CD4-positive, alpha-beta memory T cell (primary cell): ENCODE results near the gene PRTFDC1. TPM values are rescaled to one million over a fixed set of nuclear protein-coding genes. Genes with fewer than 3 reads are reported as not detected.
"Not testable (repeated sequence)": the region's sequence is repeated elsewhere in the genome, so short reads cannot be mapped to it uniquely, and the experiment has no call there.

Experiments used
- CTCF ChIA-PET: fragments of 350-600 bp; sonication (Branson Sonifier 250); formaldehyde crosslinking; loops from one replicate; lab custom pipeline; 2021; ENCODE audit warnings: inconsistent platforms; ENCODE audit not compliant: partially characterized antibody; lab: Charles Lee
- POLR2A ChIA-PET: fragments of 350-600 bp; sonication (Branson Sonifier 250); formaldehyde crosslinking; loops from one replicate; lab custom pipeline; 2021; ENCODE audit not compliant: partially characterized antibody; lab: Charles Lee
- DNase-seq, 5 donors: peaks; one replicate each; pipeline versions ENCODE4 v3.0.0 to v3.0.0-alpha.2; 2020 to 2022; ENCODE audit warnings: mixed read lengths in 1 of 5
- H3K27ac ChIP-seq: one replicate; pipeline ENCODE4 v1.7.0; 2013; ENCODE audit warnings: low read depth, low read length
- H3K27me3 ChIP-seq: 2 replicates; pipeline ENCODE4 v1.7.0; 2013; ENCODE audit warnings: mild to moderate bottlenecking, low read length, moderate library complexity; ENCODE audit not compliant: insufficient read depth
- H3K36me3 ChIP-seq: 2 replicates; pipeline ENCODE4 v1.7.0; 2013; ENCODE audit warnings: mild to moderate bottlenecking, low read length, moderate library complexity; ENCODE audit not compliant: insufficient read depth
- H3K4me1 ChIP-seq: 2 replicates; pipeline ENCODE4 v1.7.0; 2013; ENCODE audit warnings: mild to moderate bottlenecking, low read length, moderate library complexity; ENCODE audit not compliant: insufficient read depth
- H3K4me3 ChIP-seq, 2 donors: one replicate each; pipeline ENCODE4 v1.7.0; 2013; ENCODE audit warnings: low read length in 2 of 2, mild to moderate bottlenecking in 1 of 2
- H3K9me3 ChIP-seq, 2 donors: one replicate each; pipeline ENCODE4 v1.7.0; 2013; ENCODE audit warnings: low read length in 2 of 2, control low read depth in 1 of 2; ENCODE audit not compliant: control insufficient read depth in 1 of 2
- H3K27ac Mint-ChIP-seq, 7 donors: one replicate each; pipeline ENCODE4 v1.8.0; 2020 to 2021; ENCODE audit warnings: mixed read lengths in 7 of 7, mild to moderate bottlenecking in 6 of 7, inconsistent platforms in 3 of 7, moderate library complexity in 3 of 7
- H3K27me3 Mint-ChIP-seq, 2 donors: one replicate each; pipeline ENCODE4 v1.8.0; 2020 to 2021; ENCODE audit warnings: mixed read lengths in 2 of 2
- H3K36me3 Mint-ChIP-seq, 2 donors: one replicate each; pipeline ENCODE4 v1.8.0; 2020 to 2021; ENCODE audit warnings: mixed read lengths in 2 of 2, inconsistent platforms in 1 of 2, mild to moderate bottlenecking in 1 of 2
- H3K4me1 Mint-ChIP-seq, 4 donors: one replicate each; pipeline ENCODE4 v1.8.0; 2020 to 2021; ENCODE audit warnings: mixed read lengths in 4 of 4, mild to moderate bottlenecking in 1 of 4
- H3K4me3 Mint-ChIP-seq, 8 donors: one replicate each; pipeline ENCODE4 v1.8.0; 2020 to 2021; ENCODE audit warnings: mixed read lengths in 8 of 8, mild to moderate bottlenecking in 7 of 8, moderate library complexity in 6 of 8, inconsistent platforms in 3 of 8
- H3K9me3 Mint-ChIP-seq, 8 donors: one replicate each; pipeline ENCODE4 v1.8.0; 2020 to 2021; ENCODE audit warnings: mixed read lengths in 8 of 8, mild to moderate bottlenecking in 5 of 8, inconsistent platforms in 3 of 8, moderate library complexity in 1 of 8
- intact Hi-C: fragments of 100-400 bp; cut with micrococcal nuclease; formaldehyde crosslinking; loops from one replicate; pipeline ENCODE4 v1.15.1; 2023
- polyA plus RNA-seq, 2 donors: library from polyadenylated mRNA; unstranded; fragments of 300-500 nt; fragmentation: Illumina TruSeq; gene quantifications; one replicate each; pipeline ENCODE4 v1.2.3, GENCODE V29; 2021
- total RNA-seq, 2 experiments: library from RNA; stranded (reverse); gene quantifications; one replicate each; pipeline ENCODE4 v1.2.3, GENCODE V29; 2021

Gene PRTFDC1
- total and polyA plus RNA-seq, 4 experiments from 2014 or later, result 0.21 to 0.97 (median 0.31) TPM

GRCh38 chr10:24958721-24959381 is 6.4 kb upstream of the PRTFDC1 start:
- H3K4me3 Mint-ChIP-seq, result no peak overlapping the region
- H3K27me3 ChIP-seq, result no peaks in the 10 kb centered on the region
- H3K27me3 Mint-ChIP-seq, result no peaks in the 10 kb centered on the region
- no peaks in the 10 kb centered on the region for H3K4me1 ChIP-seq
- H3K9me3 ChIP-seq, result no peaks in the 10 kb centered on the region
- H3K4me3 ChIP-seq, result no peak overlapping the region
- no peaks in the 10 kb centered on the region for H3K36me3 Mint-ChIP-seq
- DNase-seq, result no peak
- no peak overlapping the region for H3K27ac Mint-ChIP-seq
- ChIA-PET POLR2A (no interaction called here), CTCF (no interaction called here)
- no peaks in the 10 kb centered on the region for H3K9me3 Mint-ChIP-seq
- H3K27ac ChIP-seq, result no peak overlapping the region
- intact Hi-C loops, result no loop called here
- H3K4me1 Mint-ChIP-seq, result peaks cover 0 to 5% (median under 1%) of the 10 kb centered on the region in 4 donors
- no peaks in the 10 kb centered on the region for H3K36me3 ChIP-seq

- H3K4me1 ChIP-seq, result peaks cover 3% of the 10 kb centered on the region
- Mint-ChIP-seq H3K4me3 (no peak overlapping the region), H3K36me3 (no peaks in the 10 kb centered on the region), H3K27ac (peak overlapping the region in 1 of 7 donors; percentile 4), H3K4me1 (peaks cover 0 to 12% (median 5%) of the 10 kb centered on the region in 4 donors), H3K9me3 (no peaks in the 10 kb centered on the region), H3K27me3 (no peaks in the 10 kb centered on the region)
- POLR2A ChIA-PET, result no interaction called here
- H3K36me3 ChIP-seq, result no peaks in the 10 kb centered on the region
- DNase-seq, result no peak
- CTCF ChIA-PET, result no interaction called here
- no peak overlapping the region for H3K27ac ChIP-seq
- intact Hi-C loops, result no loop called here
- H3K4me3 ChIP-seq, result no peak overlapping the region
- no peaks in the 10 kb centered on the region for H3K27me3 ChIP-seq
- no peaks in the 10 kb centered on the region for H3K9me3 ChIP-seq
Observed at GRCh38 chr10:24958091-24958720, 5.8 kb upstream of the PRTFDC1 start.

GRCh38 chr10:24957624-24958051 is 5.2 kb upstream of the PRTFDC1 start:
- H3K4me3 Mint-ChIP-seq, H3K27me3 Mint-ChIP-seq, H3K36me3 ChIP-seq, H3K27ac Mint-ChIP-seq, POLR2A ChIA-PET, DNase-seq, H3K27me3 ChIP-seq, H3K27ac ChIP-seq, intact Hi-C loops, H3K9me3 Mint-ChIP-seq, CTCF ChIA-PET, H3K9me3 ChIP-seq, H3K36me3 Mint-ChIP-seq, H3K4me3 ChIP-seq, H3K4me1 ChIP-seq: not testable (repeated sequence)
- peaks cover 2 to 16% (median 9%) of the 10 kb centered on the region in 4 donors for H3K4me1 Mint-ChIP-seq

GRCh38 chr10:24953675-24954074 is 1.3 kb upstream of the PRTFDC1 start:
- Histone ChIP-seq H3K4me1 (peaks cover 13% of the 10 kb centered on the region), H3K36me3 (no peaks in the 10 kb centered on the region), H3K27me3 (no peaks in the 10 kb centered on the region), H3K4me3 (no peak overlapping the region), H3K27ac (no peak overlapping the region), H3K9me3 (no peaks in the 10 kb centered on the region)
- DNase-seq, result no peak
- Mint-ChIP-seq H3K36me3 (no peaks in the 10 kb centered on the region), H3K27me3 (no peaks in the 10 kb centered on the region), H3K4me3 (peak overlapping the region; percentile 78 to 88 (median 84)), H3K9me3 (peaks cover 0 to 4% (median 0%) of the 10 kb centered on the region in 8 donors), H3K27ac (peak overlapping the region in 5 of 7 donors; percentile 21 to 77 (median 66)), H3K4me1 (peaks cover 6 to 30% (median 16%) of the 10 kb centered on the region in 4 donors)
- POLR2A ChIA-PET, result interaction anchor here (1.0 to 2.8 kb wide), 5 partner anchors 25 to 308 kb away, joined by 3 to 27 read pairs (median 5); partner anchors contain the start of gene ARHGAP21
- CTCF ChIA-PET, result interaction anchor here (0.7 to 2.5 kb wide), 5 partner anchors 34 to 313 kb away, joined by 3 to 13 read pairs (median 7); no protein-coding TSS in a partner anchor
- intact Hi-C loops, result loop anchor here (2.0 kb wide), 2 partner anchors 63 to 67 kb away; partner anchors contain the start of genes ENKUR and THNSL1

- H3K9me3 Mint-ChIP-seq, result peaks cover 0 to 4% (median 0%) of the 10 kb centered on the region in 8 donors
- Histone ChIP-seq H3K4me1 (peaks cover 13% of the 10 kb centered on the region), H3K27ac (peak overlapping the region; percentile 34), H3K36me3 (no peaks in the 10 kb centered on the region), H3K9me3 (no peaks in the 10 kb centered on the region), H3K27me3 (no peaks in the 10 kb centered on the region), H3K4me3 (peak overlapping the region in 1 of 2 donors; percentile 59)
- H3K4me1 Mint-ChIP-seq, result peaks cover 13 to 37% (median 20%) of the 10 kb centered on the region in 4 donors
- DNase-seq, result peak; percentile 43 to 66 (median 49)
- CTCF ChIA-PET, result interaction anchor here (0.7 to 2.5 kb wide), 17 partner anchors 11 to 335 kb away, joined by 3 to 13 read pairs (median 5); no protein-coding TSS in a partner anchor
- intact Hi-C loops, result loop anchor here (1.0 to 2.0 kb wide), 5 partner anchors 64 to 310 kb away; partner anchors contain the start of genes ARHGAP21, ENKUR and THNSL1
- H3K36me3 Mint-ChIP-seq, result no peaks in the 10 kb centered on the region
- peak overlapping the region; percentile 25 to 85 (median 66) for H3K27ac Mint-ChIP-seq
- H3K27me3 Mint-ChIP-seq, result no peaks in the 10 kb centered on the region
- POLR2A ChIA-PET, result interaction anchor here (1.0 to 2.8 kb wide), 6 partner anchors 24 to 307 kb away, joined by 3 to 27 read pairs (median 5); partner anchors contain the start of gene ARHGAP21
- H3K4me3 Mint-ChIP-seq, result peak overlapping the region; percentile 78 to 88 (median 84)
Observed at GRCh38 chr10:24952707-24953645, 570 bp upstream of the PRTFDC1 start.

- no peak overlapping the region for H3K27ac ChIP-seq
- H3K27me3 Mint-ChIP-seq, result no peaks in the 10 kb centered on the region
- H3K27ac Mint-ChIP-seq, result peak overlapping the region; percentile 33 to 90 (median 69)
- no peaks in the 10 kb centered on the region for H3K27me3 ChIP-seq
- H3K9me3 ChIP-seq, result no peaks in the 10 kb centered on the region
- peak overlapping the region; percentile 80 to 90 (median 86) for H3K4me3 Mint-ChIP-seq
- ChIA-PET POLR2A (interaction anchor here (0.8 to 2.8 kb wide), 8 partner anchors 57 to 330 kb away, joined by 3 to 27 read pairs (median 3); partner anchors contain the start of genes ARHGAP21, ENKUR and THNSL1), CTCF (interaction anchor here (0.8 to 2.4 kb wide), 20 partner anchors 9 to 334 kb away, joined by 3 to 13 read pairs (median 4); no protein-coding TSS in a partner anchor)
- peaks cover 0 to 4% (median 0%) of the 10 kb centered on the region in 8 donors for H3K9me3 Mint-ChIP-seq
- no peaks in the 10 kb centered on the region for H3K36me3 ChIP-seq
- H3K36me3 Mint-ChIP-seq, result no peaks in the 10 kb centered on the region
- peaks cover 19% of the 10 kb centered on the region for H3K4me1 ChIP-seq
- H3K4me3 ChIP-seq, result peak overlapping the region in 1 of 2 donors; percentile 59
- intact Hi-C loops, result loop anchor here (1.0 to 2.0 kb wide), 5 partner anchors 65 to 308 kb away; partner anchors contain the start of genes ARHGAP21, ENKUR and THNSL1
- DNase-seq, result peak in 4 of 5 donors; percentile 1 to 18 (median 10)
- peaks cover 15 to 40% (median 24%) of the 10 kb centered on the region in 4 donors for H3K4me1 Mint-ChIP-seq
Observed at GRCh38 chr10:24951201-24952142, 934 bp downstream of the PRTFDC1 start.
